Cardiac muscle cell (in vitro differentiated cells and primary cell): ENCODE data around the gene C16orf96. TPM values are rescaled to one million over a fixed set of nuclear protein-coding genes. Genes with fewer than 3 reads are reported as not detected.

Experiments used
- DNase-seq, 2 donors: peaks; one replicate each; pipeline versions ENCODE4 v3.0.0 to v3.0.0-alpha.2; 2010 to 2017; ENCODE audit warnings: low read depth in 1 of 2, low spot score in 1 of 2
- H3K27ac ChIP-seq: fragments of 200-600 bp; sonication (generic); 2 replicates; pipeline ENCODE4 v1.5.1; 2016
- H3K27me3 ChIP-seq: fragments of 200-600 bp; sonication (generic); 2 replicates; pipeline ENCODE4 v1.6.0; 2016; ENCODE audit warnings: control low read depth
- H3K36me3 ChIP-seq: fragments of 200-600 bp; sonication (generic); 2 replicates; pipeline ENCODE4 v1.5.1; 2016; ENCODE audit warnings: control low read depth
- H3K4me1 ChIP-seq: fragments of 200-600 bp; sonication (generic); 2 replicates; pipeline ENCODE4 v1.8.1; 2017; ENCODE audit warnings: low read depth, mild to moderate bottlenecking, mixed run types
- H3K4me3 ChIP-seq: fragments of 200-600 bp; sonication (generic); 2 replicates; pipeline ENCODE4 v1.5.1; 2016; ENCODE audit warnings: mild to moderate bottlenecking
- H3K9me3 ChIP-seq: fragments of 200-600 bp; sonication (generic); 2 replicates; pipeline ENCODE4 v1.5.1; 2017; ENCODE audit warnings: low read depth, mild to moderate bottlenecking, control low read depth
- CTCF ChIP-seq: IDR thresholded peaks from 2 replicates; pipeline ENCODE4 v1.5.1; 2012; ENCODE audit warnings: low read depth, mild to moderate bottlenecking, low read length
- polyA plus RNA-seq: library from polyadenylated mRNA; unstranded; fragments of >200 nt; fragmentation: Nextera tagmentation; extraction: Ambion mirVana; gene quantifications from 2 replicates; pipeline ENCODE4 v1.2.1, GENCODE V29; 2016
- total RNA-seq: library from RNA; depleted of rRNA; stranded (reverse); fragments of >200 nt; gene quantifications from 2 replicates; pipeline ENCODE4 v1.2.3, GENCODE V29; 2016

C16orf96 gene
- total and polyA plus RNA-seq, 2 experiments from 2014 or later: 0.39 to 3.6 TPM

- Histone ChIP-seq H3K4me1 (no peaks in the 10 kb centered on the region), H3K27ac (no peak overlapping the region), H3K27me3 (no peaks in the 10 kb centered on the region), H3K4me3 (no peak overlapping the region), H3K9me3 (no peaks in the 10 kb centered on the region), H3K36me3 (no peaks in the 10 kb centered on the region)
- no peak for TF ChIP-seq CTCF
- DNase-seq: no peak
Observed at GRCh38 chr16:4634768-4635167, 78.6 kb downstream of the C16orf96 start.

- Histone ChIP-seq H3K27me3 (no peaks in the 10 kb centered on the region), H3K36me3 (no peaks in the 10 kb centered on the region), H3K27ac (no peak overlapping the region), H3K9me3 (no peaks in the 10 kb centered on the region), H3K4me1 (no peaks in the 10 kb centered on the region), H3K4me3 (no peak overlapping the region)
- DNase-seq: no peak
- TF ChIP-seq CTCF: no peak
Observed at GRCh38 chr16:4636196-4636595, 80.1 kb downstream of the C16orf96 start.

- no peak for TF ChIP-seq CTCF
- no peaks in the 10 kb centered on the region for H3K27me3 ChIP-seq
- no peaks in the 10 kb centered on the region for H3K9me3 ChIP-seq
- no peak overlapping the region for H3K4me3 ChIP-seq
- no peak for DNase-seq
- no peak overlapping the region for H3K27ac ChIP-seq
- H3K4me1 ChIP-seq: no peaks in the 10 kb centered on the region
- H3K36me3 ChIP-seq: no peaks in the 10 kb centered on the region
Observed at GRCh38 chr16:4637501-4638166, 81.5 kb downstream of the C16orf96 start.

- Histone ChIP-seq H3K27me3 (no peaks in the 10 kb centered on the region), H3K4me3 (no peak overlapping the region), H3K4me1 (no peaks in the 10 kb centered on the region), H3K27ac (peak overlapping the region; percentile 48), H3K36me3 (no peaks in the 10 kb centered on the region), H3K9me3 (no peaks in the 10 kb centered on the region)
- no peak for TF ChIP-seq CTCF
- DNase-seq: no peak
Observed at GRCh38 chr16:4639899-4640509, 83.9 kb downstream of the C16orf96 start.

- Histone ChIP-seq H3K4me1 (no peaks in the 10 kb centered on the region), H3K9me3 (no peaks in the 10 kb centered on the region), H3K27ac (peak overlapping the region; percentile 48), H3K27me3 (no peaks in the 10 kb centered on the region), H3K36me3 (no peaks in the 10 kb centered on the region), H3K4me3 (no peak overlapping the region)
- no peak for TF ChIP-seq CTCF
- no peak for DNase-seq
Observed at GRCh38 chr16:4640572-4641305, 84.6 kb downstream of the C16orf96 start.
